Measurements from ENCODE around the gene MMP17.
"Not testable (repeated sequence)": the region's sequence is repeated elsewhere in the genome, so short reads cannot be mapped to it uniquely, and the experiment has no call there.

Gene MMP17

GRCh38 chr12:131800594-131801135 is 27.5 kb upstream of the MMP17 start:
- no peak for DNase-seq

- no peak for DNase-seq
These were observed 26.8 kb upstream of the MMP17 start for GRCh38 chr12:131801254-131801866.

- no peak for DNase-seq
These were observed 24.2 kb upstream of the MMP17 start for GRCh38 chr12:131803961-131804521.

GRCh38 chr12:131805421-131805820 is 22.8 kb upstream of the MMP17 start:
- DNase-seq = no peak

- DNase-seq = no peak
These were observed 21.5 kb upstream of the MMP17 start for GRCh38 chr12:131806674-131807073.

- DNase-seq = no peak
These were observed 19.3 kb upstream of the MMP17 start for GRCh38 chr12:131808744-131809371.

- DNase-seq = not testable (repeated sequence)
These were observed 18.5 kb upstream of the MMP17 start for GRCh38 chr12:131809476-131810254.

- DNase-seq = no peak
These were observed 17.5 kb upstream of the MMP17 start for GRCh38 chr12:131810726-131811125.

GRCh38 chr12:131815131-131815530 is 13.1 kb upstream of the MMP17 start:
- no peak for DNase-seq

GRCh38 chr12:131816495-131816894 is 11.7 kb upstream of the MMP17 start:
- no peak for DNase-seq

- DNase-seq = no peak
These were observed 11.0 kb upstream of the MMP17 start for GRCh38 chr12:131817241-131817640.

- no peak for DNase-seq
These were observed 9.2 kb upstream of the MMP17 start for GRCh38 chr12:131818821-131819585.

- DNase-seq = no peak
These were observed 3.7 kb upstream of the MMP17 start for GRCh38 chr12:131824450-131824849.

- no peak for DNase-seq
These were observed 2.9 kb upstream of the MMP17 start for GRCh38 chr12:131825146-131825892.

GRCh38 chr12:131826097-131826928 is 1.9 kb upstream of the MMP17 start:
- DNase-seq = no peak

GRCh38 chr12:131828671-131829355 is 620 bp downstream of the MMP17 start:
- no peak for DNase-seq

- DNase-seq = no peak
These were observed 1.2 kb downstream of the MMP17 start for GRCh38 chr12:131829356-131829747.

GRCh38 chr12:131829791-131830334 is 1.7 kb downstream of the MMP17 start:
- no peak for DNase-seq

GRCh38 chr12:131830335-131830913 is 2.2 kb downstream of the MMP17 start:
- no peak for DNase-seq

Data from NCI-H187 treated with DMSO at 0.1 percent for 48 hours (cell line).